Umbilical cord (tissue), 2 donors: ENCODE data around the gene ATP10A. TPM values are rescaled to one million over a fixed set of nuclear protein-coding genes. Genes with fewer than 3 reads are reported as not detected.
"Not testable (repeated sequence)": the region's sequence is repeated elsewhere in the genome, so short reads cannot be mapped to it uniquely, and the experiment has no call there.

Experiments used
- DNase-seq: peaks from one replicate; pipeline ENCODE4 v3.0.0-alpha.2; 2015; ENCODE audit warnings: low spot score
- total RNA-seq: library from RNA; depleted of rRNA; stranded (reverse); fragments of >200 nt; gene quantifications from one replicate; pipeline ENCODE4 v1.2.3, GENCODE V29; 2014; ENCODE audit warnings: low replicate concordance; ENCODE audit not compliant: insufficient read depth

ATP10A gene
- total RNA-seq, 1 donor from 2014 or later, result 18.3 TPM

- DNase-seq, result not testable (repeated sequence)
Observed at GRCh38 chr15:25771736-25772135, 91.4 kb downstream of the ATP10A start.

GRCh38 chr15:25771338-25771706, 91.8 kb downstream of the ATP10A start:
- DNase-seq, result no peak

- DNase-seq, result no peak
Observed at GRCh38 chr15:25770618-25771337, 92.3 kb downstream of the ATP10A start.

GRCh38 chr15:25770031-25770430, 93.1 kb downstream of the ATP10A start:
- no peak for DNase-seq

- no peak for DNase-seq
Observed at GRCh38 chr15:25768271-25768670, 94.9 kb downstream of the ATP10A start.

- no peak for DNase-seq
Observed at GRCh38 chr15:25767356-25768151, 95.6 kb downstream of the ATP10A start.

- no peak for DNase-seq
Observed at GRCh38 chr15:25766417-25766816, 96.7 kb downstream of the ATP10A start.

- no peak for DNase-seq
Observed at GRCh38 chr15:25764980-25765735, 98.0 kb downstream of the ATP10A start.

GRCh38 chr15:25763954-25764353, 99.2 kb downstream of the ATP10A start:
- DNase-seq, result no peak

GRCh38 chr15:25763331-25763751, 99.8 kb downstream of the ATP10A start:
- no peak for DNase-seq

- no peak for DNase-seq
Observed at GRCh38 chr15:25761971-25762662, 101.0 kb downstream of the ATP10A start.

- DNase-seq, result no peak
Observed at GRCh38 chr15:25759421-25759820, 103.7 kb downstream of the ATP10A start.

GRCh38 chr15:25758612-25759011, 104.5 kb downstream of the ATP10A start:
- DNase-seq, result not testable (repeated sequence)

GRCh38 chr15:25743548-25744275, 119.4 kb downstream of the ATP10A start:
- no peak for DNase-seq

- DNase-seq, result no peak
Observed at GRCh38 chr15:25742776-25743547, 120.2 kb downstream of the ATP10A start.

GRCh38 chr15:25742041-25742730, 120.9 kb downstream of the ATP10A start:
- DNase-seq, result no peak

GRCh38 chr15:25741256-25741580, 121.9 kb downstream of the ATP10A start:
- DNase-seq, result no peak

- no peak for DNase-seq
Observed at GRCh38 chr15:25740383-25741255, 122.5 kb downstream of the ATP10A start.

- peak; percentile 43 for DNase-seq
Observed at GRCh38 chr15:25739687-25740121, 123.4 kb downstream of the ATP10A start.
